ENCODE data around the gene PHLDA3. TPM values are rescaled to one million over a fixed set of nuclear protein-coding genes. Genes with fewer than 3 reads are reported as not detected.

Gene PHLDA3
- polyA plus RNA-seq, 3 donors: 8.8 to 10.4 (median 9.1) TPM

Other genes starting within 250 kb of the PHLDA3 start
- under 1 TPM; 0.10 to 0.12 (median 0.11) TPM for gene PKP1, start 185.7 kb downstream of the PHLDA3 start, polyA plus RNA-seq (ENCODE audit: insufficient read length in 3 of 3)
- gene TNNT2, start 91.5 kb downstream of the PHLDA3 start, polyA plus RNA-seq (ENCODE audit: insufficient read length in 3 of 3): 10 to 100 TPM; 64.7 to 73.7 (median 72.2) TPM
- 10 to 100 TPM; 30.8 to 36.8 (median 36.1) TPM for gene LAD1, start 69.9 kb downstream of the PHLDA3 start, polyA plus RNA-seq (ENCODE audit: insufficient read length in 3 of 3)
- 10 to 100 TPM; 54.6 to 73.3 (median 66.4) TPM for gene TNNI1, start 47.5 kb downstream of the PHLDA3 start, polyA plus RNA-seq (ENCODE audit: insufficient read length in 3 of 3)
- 100 to 1,000 TPM; 130 to 137 (median 136) TPM for gene CSRP1, start 37.9 kb upstream of the PHLDA3 start, polyA plus RNA-seq (ENCODE audit: insufficient read length in 3 of 3)
- 10 to 100 TPM; 17.5 to 19.2 (median 18.3) TPM for gene NAV1, start 69.9 kb upstream of the PHLDA3 start, polyA plus RNA-seq (ENCODE audit: insufficient read length in 3 of 3)

Data from right renal cortex interstitium (tissue), 3 donors.